ENCODE data around the gene CSRP1.
A peak's percentile ranks its signal among the peaks of the same experiment; 100 is the strongest.

CSRP1 gene

DNA sequence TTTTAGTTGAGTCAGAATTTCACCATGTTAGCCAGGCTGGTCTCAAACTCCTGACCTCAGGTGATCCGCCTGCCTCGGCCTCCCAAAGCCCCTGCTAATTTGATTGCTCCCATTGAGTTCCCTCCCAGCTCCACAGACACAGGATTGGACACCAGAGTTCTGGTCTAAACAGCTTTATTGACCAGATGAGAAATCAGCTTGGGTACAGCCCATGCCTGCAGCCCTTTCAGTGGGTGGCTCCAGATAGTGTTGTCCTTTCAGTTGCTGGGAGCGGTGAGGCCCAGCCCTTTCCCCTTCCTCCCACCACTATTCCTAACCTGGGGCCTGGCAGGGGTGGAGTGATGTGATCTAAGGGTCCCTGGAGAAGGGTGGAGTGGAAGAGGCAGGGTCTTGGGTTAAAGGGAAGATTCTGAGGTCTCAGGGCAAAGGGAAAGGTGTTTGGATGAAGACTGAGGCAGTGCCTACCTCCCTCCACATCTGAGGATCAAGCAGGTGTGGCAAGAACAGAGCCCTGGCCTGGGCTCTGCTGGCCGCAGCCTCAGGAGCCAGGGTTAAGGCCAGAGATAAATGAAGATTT lies 23.5 kb downstream of the CSRP1 start:
- no peak overlapping the region for H3K9ac ChIP-seq (ENCODE audit: low read length)
- H4K20me1 ChIP-seq (ENCODE audit: low read depth, low read length): no peaks in the 10 kb centered on the region
- H2AFZ ChIP-seq (ENCODE audit: low read depth, low read length, severe bottlenecking): no peak overlapping the region
- H3K4me2 ChIP-seq (ENCODE audit: low read depth, low read length, poor library complexity, severe bottlenecking): no peak overlapping the region
- no peaks in the 10 kb centered on the region for H3K9me2 ChIP-seq (replicated peaks; ENCODE audit: insufficient read depth, low read length)
- H3K9me3 ChIP-seq (ENCODE audit: insufficient read depth, low read length): no peaks in the 10 kb centered on the region
- no peak overlapping the region for H3K27ac ChIP-seq (ENCODE audit: low read depth, low read length)
- H3K36me3 ChIP-seq (ENCODE audit: low read length): no peaks in the 10 kb centered on the region
- H3K79me2 ChIP-seq (ENCODE audit: insufficient read depth, low read length): no peaks in the 10 kb centered on the region
- TF ChIP-seq EZH2phosphoT487 (conservative IDR thresholded peaks at IDR 0.05; ENCODE audit: low read length): no peak
- TF ChIP-seq, protein P1, sequence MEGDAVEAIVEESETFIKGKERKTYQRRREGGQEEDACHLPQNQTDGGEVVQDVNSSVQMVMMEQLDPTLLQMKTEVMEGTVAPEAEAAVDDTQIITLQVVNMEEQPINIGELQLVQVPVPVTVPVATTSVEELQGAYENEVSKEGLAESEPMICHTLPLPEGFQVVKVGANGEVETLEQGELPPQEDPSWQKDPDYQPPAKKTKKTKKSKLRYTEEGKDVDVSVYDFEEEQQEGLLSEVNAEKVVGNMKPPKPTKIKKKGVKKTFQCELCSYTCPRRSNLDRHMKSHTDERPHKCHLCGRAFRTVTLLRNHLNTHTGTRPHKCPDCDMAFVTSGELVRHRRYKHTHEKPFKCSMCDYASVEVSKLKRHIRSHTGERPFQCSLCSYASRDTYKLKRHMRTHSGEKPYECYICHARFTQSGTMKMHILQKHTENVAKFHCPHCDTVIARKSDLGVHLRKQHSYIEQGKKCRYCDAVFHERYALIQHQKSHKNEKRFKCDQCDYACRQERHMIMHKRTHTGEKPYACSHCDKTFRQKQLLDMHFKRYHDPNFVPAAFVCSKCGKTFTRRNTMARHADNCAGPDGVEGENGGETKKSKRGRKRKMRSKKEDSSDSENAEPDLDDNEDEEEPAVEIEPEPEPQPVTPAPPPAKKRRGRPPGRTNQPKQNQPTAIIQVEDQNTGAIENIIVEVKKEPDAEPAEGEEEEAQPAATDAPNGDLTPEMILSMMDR (IDR thresholded peaks at IDR 0.05; ENCODE audit: insufficient read depth, low read length, poor library complexity, severe bottlenecking): no peak
- no peaks in the 10 kb centered on the region for H3K27me3 ChIP-seq (ENCODE audit: low read length)
- no peaks in the 10 kb centered on the region for H3F3A ChIP-seq (ENCODE audit: insufficient read depth)
- no peak overlapping the region for H3K4me3 ChIP-seq (ENCODE audit: insufficient read depth, low read length, poor library complexity, severe bottlenecking)

DNA sequence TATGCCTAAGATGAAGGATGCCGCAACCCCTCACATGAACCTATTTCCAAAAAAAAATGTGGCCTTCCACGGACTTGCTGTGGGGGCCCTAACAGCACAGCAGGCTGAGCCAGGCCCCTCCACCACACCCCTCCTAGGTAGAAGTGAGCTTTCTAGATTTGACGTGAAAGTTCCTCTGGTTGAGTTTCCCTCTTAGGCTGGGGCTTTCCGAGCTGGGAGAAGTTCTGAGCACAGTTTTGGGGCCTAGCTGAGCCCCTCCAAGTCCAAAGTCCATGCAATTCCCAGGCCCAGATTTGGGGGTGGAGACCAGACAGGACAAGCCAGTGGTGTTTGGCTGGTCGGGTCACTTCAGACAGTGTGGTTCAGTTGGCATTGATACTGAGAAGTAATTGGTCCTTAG lies 24.2 kb downstream of the CSRP1 start:
- H2AFZ ChIP-seq (ENCODE audit: low read depth, low read length, severe bottlenecking): peak overlapping the region; percentile 31
- no peaks in the 10 kb centered on the region for H3F3A ChIP-seq (ENCODE audit: insufficient read depth)
- H4K20me1 ChIP-seq (ENCODE audit: low read depth, low read length): no peaks in the 10 kb centered on the region
- no peaks in the 10 kb centered on the region for H3K9me3 ChIP-seq (ENCODE audit: insufficient read depth, low read length)
- no peak overlapping the region for H3K9ac ChIP-seq (ENCODE audit: low read length)
- no peaks in the 10 kb centered on the region for H3K36me3 ChIP-seq (ENCODE audit: low read length)
- H3K4me3 ChIP-seq (ENCODE audit: insufficient read depth, low read length, poor library complexity, severe bottlenecking): no peak overlapping the region
- no peaks in the 10 kb centered on the region for H3K9me2 ChIP-seq (replicated peaks; ENCODE audit: insufficient read depth, low read length)
- no peak for TF ChIP-seq EZH2phosphoT487 (conservative IDR thresholded peaks at IDR 0.05; ENCODE audit: low read length)
- TF ChIP-seq, protein P1 (IDR thresholded peaks at IDR 0.05; ENCODE audit: insufficient read depth, low read length, poor library complexity, severe bottlenecking): no peak
- no peak overlapping the region for H3K27ac ChIP-seq (ENCODE audit: low read depth, low read length)
- no peaks in the 10 kb centered on the region for H3K79me2 ChIP-seq (ENCODE audit: insufficient read depth, low read length)
- H3K4me2 ChIP-seq (ENCODE audit: low read depth, low read length, poor library complexity, severe bottlenecking): no peak overlapping the region
- H3K27me3 ChIP-seq (ENCODE audit: low read length): no peaks in the 10 kb centered on the region

DNA sequence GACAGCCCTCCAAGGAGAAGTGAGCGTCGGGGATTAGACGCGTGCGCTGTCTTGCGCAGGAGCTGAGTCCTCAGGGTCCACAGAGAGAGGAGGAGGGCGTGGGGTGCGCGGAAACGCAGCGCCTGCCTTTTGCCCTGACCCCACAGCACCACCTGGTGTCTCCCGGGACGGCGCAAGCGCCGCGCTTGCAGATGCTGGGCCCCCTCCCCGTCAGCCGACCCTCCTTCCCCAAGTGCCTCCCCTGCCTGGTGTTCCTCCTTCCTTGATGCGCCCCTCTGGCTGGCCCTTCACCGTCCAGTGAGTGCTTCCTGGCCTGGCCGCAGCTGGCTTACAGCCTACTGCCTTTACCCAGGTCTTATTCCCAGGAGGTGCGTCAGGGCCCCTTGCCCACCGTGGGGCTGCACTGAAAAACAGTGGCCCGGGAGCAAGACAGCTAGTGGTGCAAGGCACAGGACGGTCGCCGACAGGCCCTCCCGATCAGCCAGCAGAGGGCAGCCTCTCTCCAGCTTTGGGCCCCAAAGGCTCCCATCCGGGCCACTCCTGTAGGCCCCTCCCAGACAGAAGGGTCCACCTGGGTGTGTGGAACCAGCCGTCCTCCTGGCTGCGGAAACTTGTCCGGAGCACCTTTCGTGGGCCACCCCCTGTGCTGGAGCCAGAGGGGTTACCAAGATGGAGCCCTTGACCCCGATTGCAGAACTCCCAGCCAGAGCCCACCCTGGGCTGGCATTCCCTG lies 25.0 kb downstream of the CSRP1 start:
- Histone ChIP-seq H3K79me2 (ENCODE audit: insufficient read depth, low read length) (no peaks in the 10 kb centered on the region), H3F3A (ENCODE audit: insufficient read depth) (no peaks in the 10 kb centered on the region), H3K9me2 (replicated peaks; ENCODE audit: insufficient read depth, low read length) (no peaks in the 10 kb centered on the region), H3K4me3 (ENCODE audit: insufficient read depth, low read length, poor library complexity, severe bottlenecking) (no peak overlapping the region), H3K9me3 (ENCODE audit: insufficient read depth, low read length) (no peaks in the 10 kb centered on the region), H3K9ac (ENCODE audit: low read length) (no peak overlapping the region; the same call in 1 of the 2 replicates), H3K27me3 (ENCODE audit: low read length) (no peaks in the 10 kb centered on the region), H2AFZ (ENCODE audit: low read depth, low read length, severe bottlenecking) (peak overlapping the region; percentile 31), H4K20me1 (ENCODE audit: low read depth, low read length) (no peaks in the 10 kb centered on the region), H3K27ac (ENCODE audit: low read depth, low read length) (no peak overlapping the region), H3K4me2 (ENCODE audit: low read depth, low read length, poor library complexity, severe bottlenecking) (peak overlapping the region; percentile 14), H3K36me3 (ENCODE audit: low read length) (no peaks in the 10 kb centered on the region)
- TF ChIP-seq EZH2phosphoT487 (conservative IDR thresholded peaks at IDR 0.05; ENCODE audit: low read length): no peak
- TF ChIP-seq, protein P1 (IDR thresholded peaks at IDR 0.05; ENCODE audit: insufficient read depth, low read length, poor library complexity, severe bottlenecking): peak; percentile 77
